OCI-LY3 (cell line): ENCODE results near the gene GALNT2.

ENCODE experiments used
- CTCF ChIP-seq: fragments of 200-600, 300-600 bp; sonication (generic); IDR thresholded peaks from 2 replicates; pipeline ENCODE4 v1.5.1; 2014; ENCODE audit warnings: antibody characterized with exemption, low read length, low read depth
- EZH2phosphoT487 ChIP-seq: fragments of 200-600 bp; shearing (Covaris generic); IDR thresholded peaks from 2 replicates; pipeline ENCODE4 v1.6.1; 2018; ENCODE audit warnings: antibody characterized with exemption, mixed run types, low read depth

DNA sequence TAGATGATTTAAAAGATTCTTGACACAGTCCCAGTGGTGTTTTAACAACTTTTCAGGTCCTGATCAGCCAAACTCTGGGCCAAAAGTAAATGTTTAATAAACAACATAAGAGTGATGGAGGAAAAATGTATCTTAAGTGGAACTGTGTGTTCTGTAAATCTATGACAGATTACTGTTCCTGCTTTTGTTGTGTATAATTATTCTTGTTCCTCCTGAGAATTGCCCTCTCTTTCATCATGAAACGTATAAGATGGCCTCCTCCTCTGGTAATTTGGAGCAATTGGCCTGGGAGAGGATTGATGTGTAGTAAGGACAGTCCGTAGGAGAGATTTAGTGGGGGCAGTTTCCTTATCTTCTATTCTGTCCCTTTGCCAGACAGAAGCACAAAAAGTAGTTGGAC is 34.5 kb downstream of the GALNT2 start:
- TF ChIP-seq CTCF: no peak
- TF ChIP-seq EZH2phosphoT487: no peak
